SU-DHL-6 (cell line): Measurements from ENCODE around the gene SAMD11.

Experiments
- H2AFZ ChIP-seq: fragments of 200-600 bp; sonication (generic); 2 replicates; pipeline ENCODE4 v1.6.1; 2014; ENCODE audit warnings: low read depth, mild to moderate bottlenecking, moderate library complexity, mixed read lengths, antibody characterized with exemption, low read length; ENCODE audit not compliant: severe bottlenecking
- H3F3A ChIP-seq: fragments of 200-600 bp; shearing (Covaris generic); 2 replicates; pipeline ENCODE4 v1.6.0; 2016; ENCODE audit warnings: antibody characterized with exemption, mild to moderate bottlenecking; ENCODE audit not compliant: insufficient read depth
- H3K27ac ChIP-seq: fragments of 200-600 bp; sonication (generic); 2 replicates; pipeline ENCODE4 v1.5.1; 2016; ENCODE audit warnings: low read depth, mild to moderate bottlenecking, low read length, moderate library complexity, mixed read lengths
- H3K27me3 ChIP-seq: fragments of 200-600 bp; sonication (generic), shearing (Covaris generic); 2 replicates; pipeline ENCODE4 v1.6.0; 2014; ENCODE audit warnings: mild to moderate bottlenecking, low read length
- H3K36me3 ChIP-seq: fragments of 200-600 bp; sonication (generic); 2 replicates; pipeline ENCODE4 v1.6.1; 2014; ENCODE audit warnings: mild to moderate bottlenecking, low read length, mixed read lengths
- H3K4me2 ChIP-seq: fragments of 300-600, 200-600 bp; shearing (Covaris generic), sonication (generic); 2 replicates; pipeline ENCODE4 v1.6.0; 2014; ENCODE audit warnings: low read length, low read depth, mild to moderate bottlenecking; ENCODE audit not compliant: poor library complexity, severe bottlenecking
- H3K4me3 ChIP-seq: fragments of 200-600 bp; sonication (generic); 2 replicates; pipeline ENCODE4 v1.5.1; 2014; ENCODE audit warnings: antibody characterized with exemption, low read length, mild to moderate bottlenecking, mixed read lengths; ENCODE audit not compliant: insufficient read depth, poor library complexity, severe bottlenecking
- H3K79me2 ChIP-seq: fragments of 200-600 bp; sonication (generic); 2 replicates; pipeline ENCODE4 v1.6.1; 2014; ENCODE audit warnings: mild to moderate bottlenecking, low read length, moderate library complexity; ENCODE audit not compliant: insufficient read depth
- H3K9ac ChIP-seq: fragments of 200-600 bp; sonication (generic); 2 replicates; pipeline ENCODE4 v1.7.0; 2014; ENCODE audit warnings: mild to moderate bottlenecking, low read length
- H3K9me2 ChIP-seq: fragments of 200-600 bp; sonication (generic); replicated peaks from 2 replicates; pipeline ENCODE4 v1.6.1; 2014; ENCODE audit warnings: low read length; ENCODE audit not compliant: insufficient read depth
- H3K9me3 ChIP-seq: fragments of 200-600 bp; sonication (generic); 2 replicates; pipeline ENCODE4 v1.6.1; 2014; ENCODE audit warnings: low read length, mixed read lengths; ENCODE audit not compliant: insufficient read depth
- H4K20me1 ChIP-seq: fragments of 200-600 bp; sonication (generic); 2 replicates; pipeline ENCODE4 v1.6.1; 2014; ENCODE audit warnings: low read depth, mild to moderate bottlenecking, antibody characterized with exemption, low read length, moderate library complexity, mixed read lengths
- CTCF ChIP-seq: fragments of 200-600 bp; sonication (generic); IDR thresholded peaks from one replicate; pipeline ENCODE4 v1.5.1; 2017; ENCODE audit warnings: antibody characterized with exemption, mild to moderate bottlenecking, low read length, moderate library complexity; ENCODE audit not compliant: insufficient read depth, poor library complexity, severe bottlenecking
- EZH2phosphoT487 ChIP-seq: fragments of 200-600 bp; sonication (generic), shearing (Covaris generic); conservative IDR thresholded peaks from 2 replicates; pipeline ENCODE4 v1.6.1; 2018; ENCODE audit warnings: mild to moderate bottlenecking, antibody characterized with exemption, low read length, moderate library complexity, mixed read lengths

SAMD11 gene

GRCh38 chr1:963301-963651 lies 39.6 kb downstream of the SAMD11 start:
- H3K27ac ChIP-seq: no peak overlapping the region
- H2AFZ ChIP-seq: no peak overlapping the region
- H3K9me3 ChIP-seq: no peaks in the 10 kb centered on the region
- no peaks in the 10 kb centered on the region for H3K27me3 ChIP-seq
- H3K36me3 ChIP-seq: no peaks in the 10 kb centered on the region
- H3F3A ChIP-seq: no peaks in the 10 kb centered on the region
- H3K9me2 ChIP-seq: no peaks in the 10 kb centered on the region
- no peak for TF ChIP-seq EZH2phosphoT487
- H3K79me2 ChIP-seq: peaks cover 7% of the 10 kb centered on the region
- H3K4me3 ChIP-seq: no peak overlapping the region
- no peak overlapping the region for H3K9ac ChIP-seq
- no peaks in the 10 kb centered on the region for H4K20me1 ChIP-seq
- H3K4me2 ChIP-seq: no peak overlapping the region

- Histone ChIP-seq H3K4me2 (no peak overlapping the region), H4K20me1 (no peaks in the 10 kb centered on the region), H3K4me3 (no peak overlapping the region), H2AFZ (no peak overlapping the region), H3K27ac (no peak overlapping the region), H3K79me2 (peaks cover under 1% of the 10 kb centered on the region), H3F3A (no peaks in the 10 kb centered on the region), H3K9me2 (no peaks in the 10 kb centered on the region), H3K9me3 (no peaks in the 10 kb centered on the region), H3K9ac (no peak overlapping the region), H3K36me3 (no peaks in the 10 kb centered on the region), H3K27me3 (no peaks in the 10 kb centered on the region)
- TF ChIP-seq CTCF (no peak), EZH2phosphoT487 (no peak)
These were observed 40.2 kb downstream of the SAMD11 start for GRCh38 chr1:963746-964525.

GRCh38 chr1:964691-965525 lies 41.2 kb downstream of the SAMD11 start:
- Histone ChIP-seq H4K20me1 (no peaks in the 10 kb centered on the region), H3K4me3 (no peak overlapping the region), H3K4me2 (no peak overlapping the region), H3K27ac (no peak overlapping the region), H2AFZ (no peak overlapping the region), H3K9me2 (no peaks in the 10 kb centered on the region), H3K79me2 (no peaks in the 10 kb centered on the region), H3F3A (no peaks in the 10 kb centered on the region), H3K9me3 (no peaks in the 10 kb centered on the region), H3K36me3 (no peaks in the 10 kb centered on the region), H3K27me3 (no peaks in the 10 kb centered on the region), H3K9ac (no peak overlapping the region)
- TF ChIP-seq CTCF (no peak), EZH2phosphoT487 (no peak)

GRCh38 chr1:965526-966134 lies 41.9 kb downstream of the SAMD11 start:
- Histone ChIP-seq H3K4me3 (no peak overlapping the region), H3K9ac (no peak overlapping the region), H2AFZ (no peak overlapping the region), H3K9me3 (no peaks in the 10 kb centered on the region), H3F3A (no peaks in the 10 kb centered on the region), H3K36me3 (no peaks in the 10 kb centered on the region), H3K79me2 (no peaks in the 10 kb centered on the region), H3K4me2 (no peak overlapping the region), H3K27me3 (no peaks in the 10 kb centered on the region), H3K27ac (no peak overlapping the region), H3K9me2 (no peaks in the 10 kb centered on the region), H4K20me1 (no peaks in the 10 kb centered on the region)
- TF ChIP-seq CTCF (no peak), EZH2phosphoT487 (no peak)
